H9 (cell line): ENCODE data around the gene PHACTR1. TPM values are rescaled to one million over a fixed set of nuclear protein-coding genes. Genes with fewer than 3 reads are reported as not detected.

Experiments
- DNase-seq: peaks from one replicate; pipeline ENCODE4 v3.0.0-alpha.2; 2017
- H2AFZ ChIP-seq: one replicate; pipeline ENCODE4 v1.6.1; 2013; ENCODE audit warnings: mild to moderate bottlenecking, low read length, control low read depth, moderate library complexity
- H2AK5ac ChIP-seq: 2 replicates; pipeline ENCODE4 v1.6.1; 2013; ENCODE audit warnings: low read length, control low read depth, mixed read lengths; ENCODE audit not compliant: insufficient read length
- H2BK120ac ChIP-seq: one replicate; pipeline ENCODE4 v1.6.1; 2013; ENCODE audit warnings: low read depth, mild to moderate bottlenecking, low read length, control low read depth, inconsistent platforms; ENCODE audit not compliant: poor library complexity, severe bottlenecking
- H2BK12ac ChIP-seq: 2 replicates; pipeline ENCODE4 v1.6.1; 2013; ENCODE audit warnings: low read length, control low read depth, mixed read lengths, low read depth; ENCODE audit not compliant: insufficient read length
- H2BK15ac ChIP-seq: 2 replicates; pipeline ENCODE4 v1.6.1; 2013; ENCODE audit warnings: low read depth, low read length, control low read depth
- H2BK20ac ChIP-seq: one replicate; pipeline ENCODE4 v1.6.1; 2013; ENCODE audit warnings: low read depth, mild to moderate bottlenecking, low read length, control low read depth, inconsistent platforms; ENCODE audit not compliant: poor library complexity, severe bottlenecking
- H2BK5ac ChIP-seq: 2 replicates; pipeline ENCODE4 v1.6.1; 2013; ENCODE audit warnings: low read length, control low read depth, mixed read lengths; ENCODE audit not compliant: insufficient read length
- H3K14ac ChIP-seq: 2 replicates; pipeline ENCODE4 v1.6.1; 2013; ENCODE audit warnings: low read length, control low read depth; ENCODE audit not compliant: insufficient read depth
- H3K18ac ChIP-seq: 2 replicates; pipeline ENCODE4 v1.6.1; 2013; ENCODE audit warnings: low read depth, mild to moderate bottlenecking, mixed read lengths, low read length, control low read depth; ENCODE audit not compliant: insufficient read length
- H3K23ac ChIP-seq: 2 replicates; pipeline ENCODE4 v1.6.1; 2013; ENCODE audit warnings: low read length, control low read depth, mixed read lengths, low read depth; ENCODE audit not compliant: insufficient read length
- H3K23me2 ChIP-seq: 2 replicates; pipeline ENCODE4 v1.6.1; 2013; ENCODE audit warnings: low read depth, mild to moderate bottlenecking, mixed read lengths, low read length, control low read depth; ENCODE audit not compliant: insufficient read length, poor library complexity, severe bottlenecking
- H3K27ac ChIP-seq: 2 replicates; pipeline ENCODE4 v1.5.1; 2013; ENCODE audit warnings: low read length, control low read depth, mixed read lengths, low read depth; ENCODE audit not compliant: insufficient read length
- H3K27me3 ChIP-seq: 2 replicates; pipeline ENCODE4 v1.6.1; 2013; ENCODE audit warnings: low read length, control low read depth, inconsistent platforms; ENCODE audit not compliant: insufficient read depth
- H3K4ac ChIP-seq: 2 replicates; pipeline ENCODE4 v1.6.1; 2013; ENCODE audit warnings: low read depth, mild to moderate bottlenecking, control low read depth, inconsistent platforms, low read length, moderate library complexity
- H3K4me1 ChIP-seq: 2 replicates; pipeline ENCODE4 v1.6.1; 2013; ENCODE audit warnings: low read length, control low read depth, inconsistent platforms; ENCODE audit not compliant: insufficient read depth
- H3K4me2 ChIP-seq: 2 replicates; pipeline ENCODE4 v1.6.1; 2013; ENCODE audit warnings: low read length, control low read depth, mixed read lengths; ENCODE audit not compliant: insufficient read length, insufficient read depth
- H3K56ac ChIP-seq: 2 replicates; pipeline ENCODE4 v1.6.1; 2013; ENCODE audit warnings: low read depth, mild to moderate bottlenecking, mixed read lengths, low read length, control low read depth; ENCODE audit not compliant: insufficient read length
- H3K79me1 ChIP-seq: 2 replicates; pipeline ENCODE4 v1.6.1; 2013; ENCODE audit warnings: low read depth, mild to moderate bottlenecking, moderate library complexity, low read length, control low read depth, inconsistent platforms; ENCODE audit not compliant: insufficient read depth, poor library complexity, severe bottlenecking
- H3K79me2 ChIP-seq: 2 replicates; pipeline ENCODE4 v1.6.1; 2013; ENCODE audit warnings: low read length, control low read depth, inconsistent platforms; ENCODE audit not compliant: insufficient read depth
- H3K9ac ChIP-seq: 2 replicates; pipeline ENCODE4 v1.6.1; 2013; ENCODE audit warnings: low read length, control low read depth, mixed read lengths; ENCODE audit not compliant: insufficient read length; ENCODE audit errors: extremely low read depth
- H3K9me3 ChIP-seq: one replicate; pipeline ENCODE4 v1.6.1; 2013; ENCODE audit warnings: low read depth, low read length, inconsistent platforms; ENCODE audit not compliant: control insufficient read depth
- H3T11ph ChIP-seq: one replicate; pipeline ENCODE4 v1.6.1; 2013; ENCODE audit warnings: mild to moderate bottlenecking, low read length, control low read depth, inconsistent platforms
- H4K20me1 ChIP-seq: one replicate; pipeline ENCODE4 v1.6.1; 2013; ENCODE audit not compliant: control insufficient read depth, insufficient read length, insufficient read depth
- H4K5ac ChIP-seq: 2 replicates; pipeline ENCODE4 v1.6.1; 2013; ENCODE audit warnings: low read depth, mild to moderate bottlenecking, mixed read lengths, low read length, control low read depth; ENCODE audit not compliant: insufficient read length
- H4K8ac ChIP-seq: replicated peaks from 2 replicates; pipeline ENCODE4 v1.6.1; 2013; ENCODE audit warnings: low read length, control low read depth, mixed read lengths, low read depth; ENCODE audit not compliant: insufficient read length
- H4K91ac ChIP-seq: 2 replicates; pipeline ENCODE4 v1.6.1; 2013; ENCODE audit warnings: low read depth, mild to moderate bottlenecking, moderate library complexity, mixed read lengths, low read length, control low read depth; ENCODE audit not compliant: insufficient read length
- H3K27ac Mint-ChIP-seq, 3 experiments: 2 replicates in 2 of 3; 3 replicates in 1 of 3; pipeline ENCODE4 v1.8.0; 2020 to 2021; ENCODE audit warnings: mixed read lengths in 3 of 3, mild to moderate bottlenecking in 1 of 3, moderate library complexity in 1 of 3
- H3K27me3 Mint-ChIP-seq: 2 replicates; pipeline ENCODE4 v1.8.0; 2021; ENCODE audit warnings: low read depth, mild to moderate bottlenecking, moderate library complexity, mixed read lengths
- H3K36me3 Mint-ChIP-seq, 3 experiments: 2 replicates in 2 of 3; 3 replicates in 1 of 3; pipeline ENCODE4 v1.8.0; 2020 to 2021; ENCODE audit warnings: low read depth in 3 of 3, mixed read lengths in 3 of 3; ENCODE audit not compliant: insufficient read depth in 1 of 3
- H3K4me1 Mint-ChIP-seq, 2 experiments: 2 replicates each; pipeline ENCODE4 v1.8.0; 2020; ENCODE audit warnings: mixed read lengths in 2 of 2
- H3K4me3 Mint-ChIP-seq, 2 experiments: 2 replicates in 1 of 2; 3 replicates in 1 of 2; pipeline ENCODE4 v1.8.0; 2020 to 2021; ENCODE audit warnings: mild to moderate bottlenecking in 2 of 2, mixed read lengths in 2 of 2, moderate library complexity in 1 of 2
- H3K9me3 Mint-ChIP-seq, 2 experiments: 2 replicates in 1 of 2; 3 replicates in 1 of 2; pipeline ENCODE4 v1.8.0; 2020; ENCODE audit warnings: mild to moderate bottlenecking in 2 of 2, mixed read lengths in 2 of 2, moderate library complexity in 1 of 2
- WGBS: extraction: QIAGEN DNeasy Blood & Tissue Kit; methylation state at CpG from one replicate; pipeline ENCODE4 v1.1.7; 2013; ENCODE audit warnings: missing lambda C conversion rate, low lambda C conversion rate, mixed read lengths; ENCODE audit not compliant: insufficient read length; ENCODE audit errors: extremely low coverage; 5-methylcytosine and 5-hydroxymethylcytosine counted together
- total RNA-seq: library from RNA; stranded (reverse); gene quantifications from 2 replicates; pipeline ENCODE4 v1.2.1, GENCODE V29; 2021
- TF ChIP-seq, protein P1 (sequence below): fragments of 200-600 bp; sonication (generic); conservative IDR thresholded peaks from 3 replicates; pipeline ENCODE4 v1.8.0; 2021; ENCODE audit warnings: antibody characterized with exemption, mild to moderate bottlenecking

Gene PHACTR1
- total RNA-seq, 1 experiment from 2014 or later = 15.9 TPM

DNA sequence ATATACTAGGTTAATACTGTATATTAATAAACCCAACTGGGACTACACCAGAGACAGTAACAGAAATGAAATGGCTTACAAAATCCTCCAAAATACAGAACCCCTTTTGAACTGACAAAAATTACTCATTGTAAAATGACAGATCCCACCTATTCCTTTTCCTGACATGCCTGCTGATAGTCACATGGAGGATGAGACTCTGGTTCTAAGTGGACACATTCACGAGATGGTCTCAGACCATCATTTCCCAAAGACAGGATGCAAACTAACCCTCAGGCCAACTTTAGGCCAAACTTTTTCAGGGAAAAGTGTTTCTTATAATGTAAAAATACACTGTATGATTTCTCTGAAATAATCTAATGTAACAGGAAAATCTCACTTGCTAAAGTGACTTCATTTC, 589.2 kb downstream of the PHACTR1 start:
- Histone ChIP-seq H3K79me1 (no peaks in the 10 kb centered on the region), H2BK15ac (no peak overlapping the region), H2BK20ac (no peak overlapping the region), H2AFZ (no peak overlapping the region), H2AK5ac (no peak overlapping the region), H3K4me1 (no peaks in the 10 kb centered on the region), H3K14ac (no peak overlapping the region), H4K5ac (no peak overlapping the region), H4K91ac (no peak overlapping the region), H3K9me3 (no peaks in the 10 kb centered on the region), H2BK12ac (no peak overlapping the region), H3K56ac (no peak overlapping the region), H3K4ac (no peak overlapping the region), H3K23me2 (no peaks in the 10 kb centered on the region), H3K9ac (no peak overlapping the region), H3K27me3 (no peaks in the 10 kb centered on the region), H3K18ac (no peak overlapping the region), H2BK5ac (no peak overlapping the region), H4K20me1 (no peaks in the 10 kb centered on the region), H4K8ac (no peak overlapping the region), H2BK120ac (no peak overlapping the region), H3K79me2 (no peaks in the 10 kb centered on the region), H3K23ac (no peak overlapping the region), H3T11ph (no peak overlapping the region), H3K27ac (no peak overlapping the region), H3K4me2 (no peak overlapping the region)
- no CpG with 5 or more reads among the region's 1 CpG for WGBS
- TF ChIP-seq, protein P1, sequence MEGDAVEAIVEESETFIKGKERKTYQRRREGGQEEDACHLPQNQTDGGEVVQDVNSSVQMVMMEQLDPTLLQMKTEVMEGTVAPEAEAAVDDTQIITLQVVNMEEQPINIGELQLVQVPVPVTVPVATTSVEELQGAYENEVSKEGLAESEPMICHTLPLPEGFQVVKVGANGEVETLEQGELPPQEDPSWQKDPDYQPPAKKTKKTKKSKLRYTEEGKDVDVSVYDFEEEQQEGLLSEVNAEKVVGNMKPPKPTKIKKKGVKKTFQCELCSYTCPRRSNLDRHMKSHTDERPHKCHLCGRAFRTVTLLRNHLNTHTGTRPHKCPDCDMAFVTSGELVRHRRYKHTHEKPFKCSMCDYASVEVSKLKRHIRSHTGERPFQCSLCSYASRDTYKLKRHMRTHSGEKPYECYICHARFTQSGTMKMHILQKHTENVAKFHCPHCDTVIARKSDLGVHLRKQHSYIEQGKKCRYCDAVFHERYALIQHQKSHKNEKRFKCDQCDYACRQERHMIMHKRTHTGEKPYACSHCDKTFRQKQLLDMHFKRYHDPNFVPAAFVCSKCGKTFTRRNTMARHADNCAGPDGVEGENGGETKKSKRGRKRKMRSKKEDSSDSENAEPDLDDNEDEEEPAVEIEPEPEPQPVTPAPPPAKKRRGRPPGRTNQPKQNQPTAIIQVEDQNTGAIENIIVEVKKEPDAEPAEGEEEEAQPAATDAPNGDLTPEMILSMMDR = no peak
- H3K27ac Mint-ChIP-seq = no peak overlapping the region
- peaks cover 13 to 56% (median 50%) of the 10 kb centered on the region in 3 experiments; a peak in 6 of 7 replicates for H3K36me3 Mint-ChIP-seq
- H3K4me1 Mint-ChIP-seq = no peaks in the 10 kb centered on the region
- DNase-seq = no peak
- H3K27me3 Mint-ChIP-seq = no peaks in the 10 kb centered on the region
- no peaks in the 10 kb centered on the region for H3K9me3 Mint-ChIP-seq
- no peak overlapping the region for H3K4me3 Mint-ChIP-seq
